ENCODE measurements around the gene RBKS.

DNA sequence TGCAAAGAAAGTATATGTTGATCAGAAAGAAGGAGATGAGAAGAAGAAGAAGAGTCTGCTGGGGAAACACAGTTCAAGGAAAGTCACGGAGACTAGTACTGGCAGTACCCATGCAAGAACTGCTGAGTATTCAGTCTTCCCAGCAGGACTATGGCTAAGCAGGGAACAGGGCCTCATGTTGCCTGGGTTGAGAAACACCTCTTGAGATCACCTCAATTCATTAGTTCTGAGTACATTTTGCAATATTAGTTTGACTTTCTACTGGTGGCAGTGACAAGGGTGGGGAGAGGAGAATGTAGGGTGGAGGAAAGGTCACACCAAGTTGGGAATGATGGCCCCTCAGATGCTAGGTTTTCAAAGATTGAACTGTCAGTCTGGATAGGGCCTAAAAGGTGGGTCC is 68.1 kb downstream of the RBKS start:
- TF ChIP-seq KDM5A (IDR thresholded peaks at IDR 0.05; ENCODE audit: low read length), result no peak
- TF ChIP-seq HDAC6 (IDR thresholded peaks at IDR 0.05; ENCODE audit: low read depth, low read length), result no peak
- no peak for TF ChIP-seq MAFK (IDR thresholded peaks at IDR 0.05; ENCODE audit: low read depth, low read length)
- TF ChIP-seq RAD21 (IDR thresholded peaks at IDR 0.05 in 1 of 2, conservative IDR thresholded peaks at IDR 0.05 in 1 of 2; ENCODE audit: low read depth in 2 of 2, low read length in 2 of 2), result no peak
- TF ChIP-seq, protein P1, sequence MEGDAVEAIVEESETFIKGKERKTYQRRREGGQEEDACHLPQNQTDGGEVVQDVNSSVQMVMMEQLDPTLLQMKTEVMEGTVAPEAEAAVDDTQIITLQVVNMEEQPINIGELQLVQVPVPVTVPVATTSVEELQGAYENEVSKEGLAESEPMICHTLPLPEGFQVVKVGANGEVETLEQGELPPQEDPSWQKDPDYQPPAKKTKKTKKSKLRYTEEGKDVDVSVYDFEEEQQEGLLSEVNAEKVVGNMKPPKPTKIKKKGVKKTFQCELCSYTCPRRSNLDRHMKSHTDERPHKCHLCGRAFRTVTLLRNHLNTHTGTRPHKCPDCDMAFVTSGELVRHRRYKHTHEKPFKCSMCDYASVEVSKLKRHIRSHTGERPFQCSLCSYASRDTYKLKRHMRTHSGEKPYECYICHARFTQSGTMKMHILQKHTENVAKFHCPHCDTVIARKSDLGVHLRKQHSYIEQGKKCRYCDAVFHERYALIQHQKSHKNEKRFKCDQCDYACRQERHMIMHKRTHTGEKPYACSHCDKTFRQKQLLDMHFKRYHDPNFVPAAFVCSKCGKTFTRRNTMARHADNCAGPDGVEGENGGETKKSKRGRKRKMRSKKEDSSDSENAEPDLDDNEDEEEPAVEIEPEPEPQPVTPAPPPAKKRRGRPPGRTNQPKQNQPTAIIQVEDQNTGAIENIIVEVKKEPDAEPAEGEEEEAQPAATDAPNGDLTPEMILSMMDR (IDR thresholded peaks at IDR 0.05; ENCODE audit: control extremely low read depth in 1 of 3, insufficient read depth in 1 of 3, low read depth in 1 of 3, low read length in 3 of 3), result no peak

Measured in H1 (cell line).